Stimulated activated naive CD4-positive, alpha-beta T cell (primary cell): ENCODE measurements around the gene MLLT10.

Experiments used
- DNase-seq, 6 experiments: peaks; one replicate each; lab custom pipeline; 2025; lab: John Stamatoyannopoulos, UW

MLLT10 gene

GRCh38 chr10:21769041-21769440, 235.0 kb downstream of the MLLT10 start:
- DNase-seq, result no peak

GRCh38 chr10:21771219-21771618, 237.2 kb downstream of the MLLT10 start:
- peak in 2 of 6 experiments; percentile 36 to 42 for DNase-seq

GRCh38 chr10:21776883-21777282, 242.9 kb downstream of the MLLT10 start:
- no peak for DNase-seq

- DNase-seq, result no peak
These were observed 257.2 kb downstream of the MLLT10 start for GRCh38 chr10:21791276-21791675.
